Stimulated activated CD4-positive, alpha-beta T cell treated with anti-CD3 and anti-CD28 coated beads, TNF-alpha, amount 100 ng/mL, for 24 hours (primary cell): ENCODE results near the gene RPL37A.

Source experiments
- DNase-seq, 3 experiments: peaks; one replicate each; pipeline ENCODE4 v3.0.0-alpha.2; 2020; ENCODE audit warnings: low read depth in 3 of 3

The RPL37A gene

GRCh38 chr2:216490061-216490460, 8.6 kb upstream of the RPL37A start:
- DNase-seq = no peak

GRCh38 chr2:216491793-216492596, 6.6 kb upstream of the RPL37A start:
- no peak for DNase-seq

- no peak for DNase-seq
Observed at GRCh38 chr2:216492597-216493333, 5.9 kb upstream of the RPL37A start.

- DNase-seq = no peak
Observed at GRCh38 chr2:216493334-216493685, 5.3 kb upstream of the RPL37A start.

GRCh38 chr2:216495656-216496055, 3.0 kb upstream of the RPL37A start:
- no peak for DNase-seq

- DNase-seq = no peak
Observed at GRCh38 chr2:216497382-216498069, 1.1 kb upstream of the RPL37A start.

GRCh38 chr2:216498070-216498378, 620 bp upstream of the RPL37A start:
- DNase-seq = no peak

GRCh38 chr2:216499641-216500218, 1.1 kb downstream of the RPL37A start:
- DNase-seq = no peak

GRCh38 chr2:216500572-216500971, 1.9 kb downstream of the RPL37A start:
- no peak for DNase-seq

GRCh38 chr2:216501854-216502253, 3.2 kb downstream of the RPL37A start:
- no peak for DNase-seq

- no peak for DNase-seq
Observed at GRCh38 chr2:216502381-216503158, 3.9 kb downstream of the RPL37A start.

GRCh38 chr2:216503159-216503629, 4.5 kb downstream of the RPL37A start:
- DNase-seq = no peak

GRCh38 chr2:216503697-216504375, 5.2 kb downstream of the RPL37A start:
- DNase-seq = no peak

- DNase-seq = no peak
Observed at GRCh38 chr2:216504376-216504762, 5.7 kb downstream of the RPL37A start.

GRCh38 chr2:216505133-216506106, 6.8 kb downstream of the RPL37A start:
- no peak for DNase-seq

- DNase-seq = no peak
Observed at GRCh38 chr2:216507220-216508160, 8.8 kb downstream of the RPL37A start.

- DNase-seq = no peak
Observed at GRCh38 chr2:216508229-216508628, 9.6 kb downstream of the RPL37A start.

GRCh38 chr2:216516730-216517350, 18.2 kb downstream of the RPL37A start:
- DNase-seq = no peak
